Caco-2 (cell line): ENCODE data around the gene LIPC. TPM values are rescaled to one million over a fixed set of nuclear protein-coding genes. Genes with fewer than 3 reads are reported as not detected.

Experiments
- BruUV-seq: library from RNA; stranded (reverse); fragments of 400-500 nt; replicated peaks from 2 replicates; lab custom pipeline; 2021; lab: Mats Ljungman, UMichigan
- CTCF ChIA-PET: fragments of 300-600 bp; sonication (Branson Sonifier 250); formaldehyde crosslinking; loops from one replicate; lab custom pipeline; 2022; ENCODE audit warnings: antibody characterized with exemption; lab: Charles Lee
- POLR2A ChIA-PET: fragments of 300-600 bp; sonication (Branson Sonifier 250); formaldehyde crosslinking; loops from one replicate; lab custom pipeline; 2022; ENCODE audit warnings: antibody characterized with exemption; lab: Charles Lee
- DNase-seq, 2 experiments: peaks; one replicate each; pipeline versions ENCODE4 v3.0.0 to v3.0.0-alpha.2; 2020 to 2022
- H3K27me3 ChIP-seq: replicated peaks from 2 replicates; pipeline ENCODE4 v1.6.0; 2011; ENCODE audit warnings: low read length; ENCODE audit not compliant: control insufficient read depth, insufficient read depth
- H3K36me3 ChIP-seq: 2 replicates; pipeline ENCODE4 v1.5.1; 2011; ENCODE audit warnings: low read length; ENCODE audit not compliant: control insufficient read depth, insufficient read depth
- H3K4me1 ChIP-seq: fragments of 250-450 bp; sonication (Bioruptor Pico); 2 replicates; pipeline ENCODE4 v1.5.1; 2020; ENCODE audit warnings: mild to moderate bottlenecking
- H3K4me3 ChIP-seq: 2 replicates; pipeline ENCODE4 v1.5.1; 2011; ENCODE audit warnings: low read depth, mild to moderate bottlenecking, control low read depth, low read length
- H3K9me3 ChIP-seq: fragments of 250-450 bp; sonication (Bioruptor Pico); 2 replicates; pipeline ENCODE4 v1.5.1; 2020; ENCODE audit warnings: mild to moderate bottlenecking, moderate library complexity
- H3K27ac Mint-ChIP-seq: one replicate; pipeline ENCODE4 v1.8.0; 2022; ENCODE audit warnings: mixed read lengths; ENCODE audit not compliant: unreplicated experiment
- H3K27me3 Mint-ChIP-seq: one replicate; pipeline ENCODE4 v1.8.0; 2022; ENCODE audit warnings: mixed read lengths; ENCODE audit not compliant: insufficient read depth, unreplicated experiment
- H3K36me3 Mint-ChIP-seq: one replicate; pipeline ENCODE4 v1.8.0; 2022; ENCODE audit warnings: mild to moderate bottlenecking, mixed read lengths; ENCODE audit not compliant: insufficient read depth, unreplicated experiment
- H3K4me1 Mint-ChIP-seq: one replicate; pipeline ENCODE4 v1.8.0; 2022; ENCODE audit warnings: low read depth, mixed read lengths; ENCODE audit not compliant: unreplicated experiment
- H3K4me3 Mint-ChIP-seq: one replicate; pipeline ENCODE4 v1.8.0; 2022; ENCODE audit warnings: mild to moderate bottlenecking, moderate library complexity, mixed read lengths; ENCODE audit not compliant: unreplicated experiment
- H3K9me3 Mint-ChIP-seq: one replicate; pipeline ENCODE4 v1.8.0; 2022; ENCODE audit warnings: mixed read lengths; ENCODE audit not compliant: unreplicated experiment
- CTCF ChIP-seq, 2 experiments: fragments of 200-600 bp in 1 of 2; IDR thresholded peaks; 1 replicate in 1 of 2; 2 replicates in 1 of 2; pipeline versions ENCODE4 v1.5.1 to v1.8.0; 2011 to 2022; ENCODE audit warnings: antibody characterized with exemption in 1 of 2, control low read depth in 1 of 2, inconsistent platforms in 1 of 2, low read depth in 1 of 2, low read length in 1 of 2, mild to moderate bottlenecking in 1 of 2, moderate library complexity in 1 of 2; ENCODE audit not compliant: insufficient read depth in 1 of 2, severe bottlenecking in 1 of 2, unreplicated experiment in 1 of 2
- intact Hi-C: fragments of 100-400 bp; cut with micrococcal nuclease; formaldehyde crosslinking; loops from one replicate; pipeline ENCODE4 v1.10.0; 2022; ENCODE audit not compliant: unreplicated experiment
- total RNA-seq: library from RNA; stranded (reverse); gene quantifications from 2 replicates; pipeline ENCODE4 v1.2.3, GENCODE V29; 2022

LIPC gene
- total RNA-seq, 1 experiment from 2014 or later: 17.6 TPM

- Histone ChIP-seq H3K27me3 (no peaks in the 10 kb centered on the region), H3K4me1 (peaks cover 5% of the 10 kb centered on the region; the same call in 1 of the 2 replicates), H3K4me3 (no peak overlapping the region), H3K36me3 (no peaks in the 10 kb centered on the region), H3K9me3 (no peaks in the 10 kb centered on the region)
- intact Hi-C loops: no loop called here
- TF ChIP-seq CTCF (IDR thresholded peaks at IDR 0.05; ENCODE audit: insufficient read depth in 1 of 2, low read depth in 1 of 2, low read length in 1 of 2, severe bottlenecking in 1 of 2, unreplicated experiment in 1 of 2): no peak
- Mint-ChIP-seq H3K27ac (no peak overlapping the region), H3K36me3 (no peaks in the 10 kb centered on the region), H3K27me3 (no peaks in the 10 kb centered on the region), H3K4me1 (peaks cover 6% of the 10 kb centered on the region), H3K4me3 (no peak overlapping the region), H3K9me3 (no peaks in the 10 kb centered on the region)
- ChIA-PET CTCF (no interaction called here), POLR2A (no interaction called here)
- no peak for DNase-seq
- no TSS peak for BruUV-seq
Measured at GRCh38 chr15:58498821-58499580, 67.2 kb downstream of the LIPC start.

GRCh38 chr15:58501006-58501405, 69.2 kb downstream of the LIPC start:
- CTCF ChIA-PET: interaction anchor here (0.7 kb wide), 1 partner anchor 230 kb away, joined by 4 read pairs; no protein-coding TSS in a partner anchor
- BruUV-seq: no TSS peak
- intact Hi-C loops: no loop called here

More at GRCh38 chr15:58501006-58501405, 69.2 kb downstream of the LIPC start:
- POLR2A ChIA-PET: interaction anchor here (0.6 kb wide), 1 partner anchor 35 kb away, joined by 4 read pairs; no protein-coding TSS in a partner anchor
- no peaks in the 10 kb centered on the region for H3K27me3 Mint-ChIP-seq
- no peak overlapping the region for H3K4me3 Mint-ChIP-seq
- no peaks in the 10 kb centered on the region for H3K36me3 ChIP-seq
- H3K9me3 ChIP-seq: no peaks in the 10 kb centered on the region
- no peak for TF ChIP-seq CTCF (IDR thresholded peaks at IDR 0.05; ENCODE audit: insufficient read depth in 1 of 2, low read depth in 1 of 2, low read length in 1 of 2, severe bottlenecking in 1 of 2, unreplicated experiment in 1 of 2)
- peak overlapping the region; percentile 9 for H3K27ac Mint-ChIP-seq
- H3K4me1 ChIP-seq: peaks cover 5% of the 10 kb centered on the region; the same call in 1 of the 2 replicates
- no peaks in the 10 kb centered on the region for H3K36me3 Mint-ChIP-seq
- H3K9me3 Mint-ChIP-seq: no peaks in the 10 kb centered on the region
- DNase-seq: no peak
- no peaks in the 10 kb centered on the region for H3K27me3 ChIP-seq
- peaks cover 12% of the 10 kb centered on the region for H3K4me1 Mint-ChIP-seq
- no peak overlapping the region for H3K4me3 ChIP-seq
